IPS DF 4.7 (cell line): ENCODE data around the gene SLMAP.

Experiments
- DNase-seq: peaks from one replicate; pipeline ENCODE4 v3.0.0-alpha.2; 2013; ENCODE audit warnings: low spot score; ENCODE audit errors: extremely low read depth

SLMAP gene

DNA sequence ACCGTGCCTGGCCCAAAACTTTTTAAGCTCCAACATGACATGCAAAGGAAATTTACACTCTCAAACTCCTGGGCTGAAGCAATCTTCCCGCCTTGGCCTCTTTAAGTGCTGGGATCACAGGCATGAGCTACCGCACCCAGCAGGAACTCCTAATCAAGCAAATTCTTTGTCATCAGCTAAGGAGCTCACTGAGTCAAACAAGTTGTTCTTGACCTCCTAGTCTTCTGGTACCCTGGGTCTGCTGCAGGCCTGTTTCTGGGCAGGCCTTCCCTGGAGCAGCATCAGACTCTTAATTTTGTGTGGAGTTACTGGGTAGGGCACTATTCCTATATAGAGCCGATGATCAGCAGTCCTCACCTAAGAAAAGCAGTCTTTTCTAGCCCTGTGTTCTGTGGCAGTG is 183.7 kb downstream of the SLMAP start:
- DNase-seq, result no peak

DNA sequence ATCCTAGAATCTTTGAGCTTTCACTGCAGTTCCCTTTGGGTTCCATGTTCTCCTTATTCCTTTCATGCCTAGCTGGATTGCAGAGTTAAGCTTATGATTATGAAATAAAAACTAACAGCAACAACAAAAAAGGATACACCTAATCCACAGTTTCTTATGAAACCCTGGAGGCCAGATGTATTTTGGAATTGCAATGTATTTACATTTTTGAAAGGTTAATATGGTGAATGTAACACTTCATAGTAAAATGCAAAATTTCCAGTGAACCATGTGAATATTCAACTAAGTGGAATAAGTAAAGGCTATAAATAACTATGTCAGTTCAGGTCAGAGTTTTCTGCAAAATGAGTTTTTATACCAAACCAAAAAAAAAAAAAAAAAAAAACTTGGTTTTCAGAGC is 186.3 kb downstream of the SLMAP start:
- no peak for DNase-seq

DNA sequence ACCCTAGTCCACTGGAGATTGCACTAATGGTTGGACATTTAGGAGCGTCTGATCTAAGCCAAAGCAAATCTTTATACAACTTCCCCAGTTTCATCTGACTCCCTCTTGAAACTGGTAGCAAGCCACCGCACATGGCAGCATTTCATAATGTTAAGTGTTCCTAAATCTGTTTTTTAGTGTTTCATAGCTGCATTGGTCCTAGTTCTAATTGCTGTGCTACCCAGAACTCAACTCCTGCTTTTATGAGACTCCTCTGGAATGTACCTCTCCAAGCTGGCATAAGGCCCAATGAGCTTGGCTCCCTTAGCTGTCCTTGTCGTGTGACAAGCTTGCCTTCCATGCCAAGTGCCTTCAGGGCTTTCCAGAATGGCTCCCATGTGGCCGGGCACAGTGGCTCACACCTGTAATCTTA is 186.8 kb downstream of the SLMAP start:
- DNase-seq, result no peak

DNA sequence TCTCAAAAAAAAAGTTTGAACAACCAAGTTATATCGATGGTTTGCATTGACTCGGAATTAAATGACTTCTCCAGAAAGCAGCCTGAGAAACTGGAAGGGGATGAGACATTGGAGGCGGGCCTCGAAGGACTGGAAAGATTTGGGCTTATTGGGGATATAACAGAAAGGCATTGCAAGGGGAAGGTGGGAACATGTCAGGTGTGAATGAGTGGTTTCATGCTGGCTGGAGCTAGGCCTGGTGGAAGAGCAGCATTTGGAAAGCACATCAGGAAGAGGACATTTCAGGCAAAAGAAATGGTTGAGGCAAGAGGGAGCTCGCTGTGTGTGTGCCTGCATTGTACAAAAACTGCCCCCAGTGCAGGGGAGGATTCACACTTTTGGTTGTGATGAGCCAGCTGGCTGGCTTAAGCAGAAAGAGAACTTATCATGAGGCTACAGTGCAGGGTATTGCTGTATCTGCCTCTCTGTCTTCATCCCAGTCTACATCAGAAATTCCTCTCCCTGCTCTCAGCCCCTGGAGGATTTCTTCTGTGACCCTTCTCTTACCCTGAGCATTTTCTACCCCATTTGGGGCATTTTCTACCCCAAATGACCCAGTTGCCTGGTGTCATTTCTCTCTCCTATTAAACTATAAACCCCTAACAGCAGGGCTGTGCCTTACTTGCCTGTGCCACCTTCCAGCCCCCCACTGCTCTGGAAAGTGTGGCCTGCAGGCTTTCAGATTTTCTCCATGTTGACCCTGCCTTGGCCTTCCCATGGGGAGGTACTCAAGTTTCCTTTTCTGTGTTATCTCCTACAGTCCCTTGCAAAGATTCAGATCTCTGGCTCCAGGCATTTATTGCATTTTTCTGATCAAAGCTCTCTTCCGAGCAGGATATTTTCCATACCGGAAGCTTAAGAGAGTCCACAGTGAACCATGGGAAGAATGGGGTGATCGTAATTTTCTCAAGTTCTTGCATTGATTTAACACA is 187.7 kb downstream of the SLMAP start:
- no peak for DNase-seq

DNA sequence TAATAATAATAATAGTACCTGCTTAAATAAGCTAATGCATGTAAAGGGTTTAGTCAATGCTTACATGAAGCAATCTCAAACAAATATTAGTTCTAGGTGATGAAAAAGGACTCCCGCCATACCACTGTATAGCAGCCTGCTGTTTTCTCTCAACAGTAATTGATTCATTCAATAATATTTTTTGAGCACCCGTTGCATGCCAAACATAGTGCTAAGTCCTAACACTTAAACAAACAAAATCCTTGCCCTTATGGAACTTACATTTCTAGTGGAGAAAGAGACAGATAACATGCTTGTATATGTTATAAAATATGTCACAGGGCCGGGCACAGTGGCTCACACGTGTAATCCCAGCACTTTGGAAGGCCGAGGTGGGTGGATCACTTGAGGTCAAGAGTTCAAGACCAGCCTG is 190.9 kb downstream of the SLMAP start:
- DNase-seq, result no peak

DNA sequence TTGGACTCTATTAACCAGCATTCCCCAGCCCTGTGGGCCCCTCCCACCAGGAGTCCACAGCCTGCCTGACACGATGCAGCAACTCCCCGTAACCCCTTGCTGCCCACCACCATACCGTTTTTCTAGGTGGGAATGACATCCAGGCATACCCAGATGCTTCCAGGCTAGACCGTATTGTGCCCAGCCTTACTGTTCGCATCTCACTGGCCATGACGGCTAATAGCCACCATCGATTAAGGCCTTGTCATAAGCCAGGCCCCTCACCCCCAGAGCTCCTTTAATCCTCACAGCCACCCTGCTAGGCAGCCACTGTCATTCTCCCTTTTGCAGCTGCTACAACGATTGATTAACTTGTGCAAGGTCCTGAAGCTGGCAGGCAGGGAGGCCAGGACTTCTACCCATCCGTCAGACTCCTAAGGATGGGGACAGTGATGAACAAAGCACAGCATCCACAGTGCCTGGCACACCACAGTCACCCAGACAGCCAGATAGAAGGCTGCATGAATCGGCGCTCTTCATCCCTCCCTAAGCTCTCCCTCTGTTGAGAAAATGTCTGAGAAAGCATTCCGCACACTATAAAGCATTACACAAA is 192.1 kb downstream of the SLMAP start:
- DNase-seq, result no peak

DNA sequence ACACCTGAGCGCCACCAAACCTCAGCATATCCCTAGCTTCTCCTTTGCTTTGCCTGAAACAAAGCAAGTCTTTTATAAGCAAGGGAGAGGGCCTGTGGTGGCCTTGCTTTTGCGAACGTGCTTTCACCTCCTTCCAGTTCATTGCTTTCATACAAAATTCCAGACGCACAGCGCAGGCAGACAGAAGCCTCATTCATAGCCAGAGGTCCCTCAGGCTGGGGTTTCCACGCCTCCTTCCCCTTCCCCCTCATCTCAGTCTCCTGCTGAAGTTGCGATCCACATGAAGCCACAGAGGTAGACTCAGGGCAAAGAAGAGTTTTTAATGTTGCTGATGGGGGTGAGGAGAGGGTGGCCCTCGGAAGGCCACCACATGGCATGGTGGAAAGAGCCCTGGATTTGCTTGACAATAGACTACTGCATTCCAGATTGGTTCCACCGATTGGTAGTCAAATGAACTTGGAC is 192.7 kb downstream of the SLMAP start:
- DNase-seq, result no peak

DNA sequence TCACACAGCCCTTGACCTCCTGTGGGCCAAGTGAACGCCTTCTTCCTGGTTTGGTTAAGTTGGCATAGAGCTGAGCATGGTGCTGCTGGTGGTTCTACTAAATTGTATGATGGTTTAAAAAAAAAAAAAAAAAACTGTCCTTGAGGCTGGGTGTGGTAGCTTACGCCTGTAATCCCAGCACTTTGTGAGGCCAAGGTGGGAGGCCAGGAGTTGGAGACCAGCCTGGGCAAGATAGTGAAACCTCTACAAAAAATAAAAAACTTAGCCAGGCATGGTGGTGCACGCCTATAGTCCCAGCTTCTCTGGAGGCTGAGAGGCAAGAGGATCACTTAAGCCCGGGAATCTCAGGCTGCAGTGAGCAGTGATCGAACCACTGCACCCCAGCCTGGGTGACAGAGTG is 193.2 kb downstream of the SLMAP start:
- no peak for DNase-seq

DNA sequence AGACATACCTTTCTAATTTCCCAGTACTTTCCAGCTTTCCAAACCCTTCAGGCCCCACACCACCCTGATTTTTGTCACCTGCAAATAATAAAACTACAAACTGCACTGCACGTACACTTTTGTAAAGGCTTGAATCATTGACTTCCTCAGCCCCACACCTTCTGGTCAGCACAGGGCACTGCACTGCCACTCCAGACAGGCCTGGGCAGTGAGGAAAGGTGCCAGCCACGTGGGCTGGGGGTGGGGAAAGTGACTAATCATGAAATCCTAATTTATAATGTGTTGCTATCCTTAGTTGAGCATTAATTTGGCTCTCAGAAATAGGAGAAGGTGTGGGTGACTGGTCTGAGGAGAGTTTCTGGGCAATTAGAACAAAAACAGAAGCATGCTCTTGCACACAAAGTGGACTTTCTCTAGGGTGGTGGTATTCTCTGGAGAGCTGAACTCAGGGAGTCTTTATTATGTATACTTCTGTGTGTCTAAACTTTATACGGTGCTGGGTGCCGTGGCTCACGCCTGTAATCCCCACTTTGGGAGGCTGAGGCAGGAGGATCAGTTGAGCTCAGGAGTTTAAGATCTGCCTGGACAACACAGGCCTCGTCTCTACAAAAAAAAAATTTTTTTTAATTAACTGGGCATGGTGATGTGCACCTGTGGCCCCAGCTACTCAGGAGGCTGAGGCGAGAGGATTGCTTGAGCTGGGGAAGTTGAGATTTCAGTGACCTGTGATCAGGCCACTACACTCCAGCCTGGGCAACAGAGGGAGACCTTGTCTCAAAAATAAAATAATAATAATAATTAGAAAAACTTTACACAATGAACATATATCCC is 193.9 kb downstream of the SLMAP start:
- DNase-seq, result no peak

DNA sequence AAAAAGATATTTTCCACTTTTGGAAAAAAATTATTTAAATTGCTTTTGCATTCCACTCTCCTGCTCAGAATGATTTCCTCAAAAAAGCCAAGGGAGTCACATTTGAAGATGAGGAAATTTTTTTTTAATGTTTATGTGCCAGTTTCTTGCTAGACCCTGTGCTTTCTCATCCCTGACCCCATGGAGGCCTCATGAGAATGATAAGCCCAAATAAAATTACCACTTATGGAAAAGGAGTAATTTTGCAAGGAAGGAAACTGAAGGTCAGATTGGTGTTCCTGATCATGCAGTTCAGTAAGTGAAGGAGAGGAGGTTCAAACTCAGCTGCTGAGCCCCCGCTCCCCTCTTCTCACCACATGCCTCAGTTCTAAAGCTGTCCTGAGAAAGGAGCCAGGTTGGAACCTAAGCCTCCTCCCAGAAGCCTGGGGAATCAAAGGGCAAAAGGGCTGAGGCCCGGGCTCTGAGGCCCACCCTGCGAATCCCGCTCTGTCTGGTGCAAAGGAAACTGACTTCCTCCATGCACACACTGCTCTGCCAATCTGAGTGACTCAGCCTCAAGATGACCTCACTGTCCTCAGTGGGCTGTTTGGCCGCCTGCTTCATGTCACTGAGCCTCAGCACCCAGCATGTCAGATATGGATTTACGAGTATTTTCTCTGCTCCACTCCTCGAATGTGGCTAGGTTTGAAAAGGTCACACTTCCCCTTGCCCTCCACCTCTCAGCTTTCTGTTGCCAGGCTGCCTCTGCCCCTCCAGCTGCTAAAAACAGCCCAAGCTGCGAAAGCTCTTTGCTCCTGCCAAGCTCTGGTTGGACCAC is 195.2 kb downstream of the SLMAP start:
- no peak for DNase-seq

DNA sequence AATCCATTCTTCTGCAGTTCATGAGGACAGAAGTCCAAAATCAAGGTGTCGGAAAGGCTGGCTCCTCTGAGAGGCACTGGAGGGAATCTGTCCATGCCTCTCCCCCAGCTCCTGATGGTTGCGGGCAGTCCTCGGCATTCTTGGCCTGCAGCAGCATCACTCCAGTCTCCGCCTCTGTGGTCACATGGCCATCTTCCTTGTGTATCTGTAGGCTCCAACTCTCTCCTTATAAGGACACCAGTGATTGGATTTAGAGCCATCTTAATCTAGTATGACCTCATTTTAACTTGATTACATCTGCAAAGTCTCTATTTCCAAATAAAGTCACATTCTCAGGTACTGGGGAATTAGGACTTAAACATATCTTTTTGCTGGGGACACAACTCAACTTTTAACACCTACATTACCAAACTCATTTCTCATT is 196.1 kb downstream of the SLMAP start:
- peak; percentile 64 for DNase-seq

DNA sequence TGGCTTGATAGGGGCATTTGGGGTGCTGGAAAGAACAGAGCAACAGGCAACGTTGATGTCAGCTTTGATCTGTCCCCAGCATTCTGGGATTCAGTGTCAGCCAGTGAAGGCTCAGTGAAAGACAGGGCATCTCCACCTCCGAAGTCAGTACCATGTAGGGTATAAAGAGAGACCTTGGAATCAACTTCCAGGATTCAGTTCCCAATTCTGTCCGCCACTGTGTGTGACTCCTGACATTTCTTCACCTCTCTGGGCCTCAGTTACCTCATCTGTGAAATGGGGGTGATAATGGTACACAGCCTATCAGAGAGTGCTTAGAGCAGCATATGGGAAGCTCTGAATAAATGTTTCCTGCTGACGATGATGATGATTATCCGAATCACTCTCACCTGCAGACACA is 196.5 kb downstream of the SLMAP start:
- DNase-seq, result no peak

DNA sequence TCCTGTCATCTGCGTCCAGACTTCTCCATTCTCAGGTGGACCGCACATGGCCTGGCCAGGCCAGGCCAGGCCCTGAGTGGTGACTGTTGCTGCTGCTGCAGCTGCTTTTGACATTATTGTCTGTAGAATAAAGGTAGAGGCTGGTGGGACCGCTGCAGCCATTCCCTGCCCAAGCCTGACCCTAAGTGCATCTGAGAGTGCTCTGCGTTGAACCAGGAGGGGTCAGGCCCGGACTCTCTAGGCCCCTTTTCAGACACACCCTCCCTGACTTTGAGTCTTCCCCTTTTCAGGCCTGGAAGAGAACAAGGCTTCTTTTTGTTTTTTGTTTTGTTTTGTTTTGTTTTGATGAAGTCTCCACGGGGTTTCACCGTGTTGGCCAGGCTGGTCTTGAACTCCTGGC is 197.5 kb downstream of the SLMAP start:
- DNase-seq, result no peak

DNA sequence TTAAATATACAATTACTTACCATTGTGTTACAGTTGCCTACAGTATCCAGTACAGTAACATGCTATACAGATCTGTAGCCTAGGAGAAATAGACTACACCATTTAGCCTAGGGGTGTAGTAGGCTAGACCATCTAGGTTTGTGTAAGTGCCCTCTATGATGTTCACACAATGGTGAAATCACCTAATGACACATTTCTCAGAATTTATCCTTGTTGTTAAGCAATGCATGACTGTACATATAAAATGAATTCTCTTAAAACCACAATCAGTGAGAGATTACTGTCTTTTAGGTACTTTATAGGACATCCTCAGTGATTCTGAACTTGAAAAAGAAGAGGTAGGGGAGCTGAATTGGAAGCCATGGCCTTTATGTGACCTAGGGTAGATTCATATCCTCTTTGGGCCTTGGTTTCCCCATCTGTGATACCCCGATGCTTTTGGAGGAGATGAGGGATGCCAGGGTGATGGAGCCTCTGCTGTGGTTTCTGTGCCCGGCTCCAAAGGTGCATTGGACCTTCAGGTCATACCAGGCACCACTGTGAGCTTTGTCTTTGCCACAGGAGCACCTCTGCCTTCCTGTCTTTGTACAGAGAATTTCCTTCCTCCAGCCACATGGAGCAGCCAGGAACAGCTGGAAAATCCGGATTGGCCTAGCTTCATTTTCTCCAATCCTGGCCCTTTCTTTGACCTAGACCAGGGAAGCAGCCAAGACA is 200.2 kb downstream of the SLMAP start:
- no peak for DNase-seq

DNA sequence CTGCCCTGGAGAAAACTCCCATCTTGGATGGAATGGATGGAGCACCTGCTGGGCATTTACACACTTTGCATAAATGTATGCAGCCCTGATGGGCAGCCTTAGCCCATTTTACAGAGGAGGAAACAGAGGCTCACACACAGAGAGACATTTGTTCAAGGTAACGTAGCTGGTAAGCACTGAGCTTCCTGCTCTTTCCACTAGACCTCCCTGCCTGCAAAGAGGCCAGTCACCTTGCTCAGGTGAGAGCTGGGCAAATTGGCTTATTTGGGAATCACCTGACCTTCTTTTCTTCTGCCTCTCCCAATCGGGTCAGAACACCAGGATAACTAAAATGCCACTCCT is 200.7 kb downstream of the SLMAP start:
- DNase-seq, result no peak

DNA sequence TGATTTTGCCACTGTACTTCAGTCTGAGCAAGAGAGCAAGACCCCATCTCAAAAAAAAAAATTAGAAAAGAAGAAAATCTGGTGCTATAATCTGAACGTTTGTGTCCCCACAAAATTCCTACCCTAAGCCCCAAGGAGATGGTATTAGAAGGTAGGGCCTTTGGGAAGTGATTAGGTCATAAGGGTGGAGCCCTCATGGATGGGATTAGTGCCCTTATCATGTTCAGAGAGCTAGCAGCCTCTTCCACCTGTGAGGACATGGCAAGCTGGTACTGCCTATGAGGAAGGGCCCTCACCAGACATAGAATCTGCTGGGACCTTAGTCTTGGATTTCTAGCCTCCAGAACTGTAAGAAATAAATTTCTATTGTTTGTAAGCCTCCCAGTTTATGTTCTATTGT is 201.7 kb downstream of the SLMAP start:
- no peak for DNase-seq

DNA sequence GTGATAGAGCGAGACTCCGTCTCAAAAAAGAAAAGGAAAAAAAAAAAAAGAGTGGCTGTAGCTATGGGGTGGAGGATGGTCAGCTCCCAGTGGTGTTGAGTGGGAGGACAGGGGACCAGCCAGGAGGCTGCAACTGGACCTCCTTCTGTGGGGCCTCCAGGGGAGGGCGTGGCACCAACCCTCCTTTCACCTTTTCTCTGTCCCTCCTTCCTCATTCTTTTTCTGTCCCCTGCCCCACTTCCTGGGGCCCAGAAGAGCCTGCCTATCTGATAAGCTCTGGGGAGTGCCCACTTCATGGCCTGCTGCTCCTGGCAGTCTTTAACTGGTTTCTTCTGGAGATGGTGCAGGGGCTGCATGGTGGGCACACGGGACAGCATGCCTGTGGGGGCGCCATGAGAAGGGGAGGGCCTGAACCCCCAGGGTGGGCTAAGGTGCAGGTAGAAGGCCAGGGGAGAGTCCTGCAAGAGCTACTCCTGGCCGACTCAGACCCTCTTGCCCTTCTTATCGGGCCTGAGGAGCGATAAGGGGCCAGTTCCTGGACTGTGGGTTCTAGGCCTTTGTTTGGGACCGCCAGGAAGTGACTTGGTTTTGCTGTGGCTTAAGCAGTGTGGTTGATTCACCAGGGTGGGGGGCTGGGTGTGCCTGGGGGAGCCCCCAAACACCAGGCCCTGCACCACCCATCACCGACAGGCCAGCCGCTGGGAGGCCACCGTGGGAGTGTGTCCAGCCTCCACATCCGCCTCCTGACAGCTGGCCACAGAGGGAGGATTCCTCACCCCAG is 202.7 kb downstream of the SLMAP start:
- DNase-seq, result no peak

DNA sequence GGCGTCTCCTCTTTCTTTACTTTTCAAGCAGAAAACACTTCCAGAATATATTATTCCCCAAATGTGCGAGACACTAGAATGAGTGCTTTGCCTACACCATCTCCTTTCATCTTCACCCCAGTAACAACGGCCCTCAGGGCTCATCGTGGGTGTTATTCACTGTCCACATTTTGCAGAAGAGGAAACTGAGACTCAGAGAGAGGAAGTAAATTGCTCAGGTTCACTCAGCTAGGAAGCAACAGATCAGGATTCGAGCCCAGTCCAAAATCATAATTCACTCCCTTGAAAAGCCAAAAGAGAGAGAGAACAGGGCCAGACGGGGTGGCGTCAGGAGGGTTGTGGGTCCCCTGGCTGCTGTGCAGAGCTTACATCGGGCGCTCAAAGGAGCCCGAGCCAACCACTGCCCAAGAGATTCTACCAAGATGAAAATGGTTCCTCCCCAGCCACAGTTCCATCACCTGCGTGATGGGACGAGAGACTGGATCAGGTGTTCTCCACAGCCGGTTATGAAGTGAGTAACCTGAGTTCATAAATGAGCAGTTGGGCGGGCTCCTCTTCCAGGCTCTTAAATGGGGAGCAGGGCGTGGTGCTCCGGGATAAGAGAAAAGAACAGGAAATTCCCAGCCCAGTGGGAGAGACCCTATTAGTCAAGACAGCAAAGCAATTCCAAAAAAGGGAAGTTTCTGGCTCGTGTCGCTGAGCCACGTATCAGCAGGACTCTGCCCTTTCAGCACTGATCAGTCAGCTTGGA is 203.5 kb downstream of the SLMAP start:
- no peak for DNase-seq

DNA sequence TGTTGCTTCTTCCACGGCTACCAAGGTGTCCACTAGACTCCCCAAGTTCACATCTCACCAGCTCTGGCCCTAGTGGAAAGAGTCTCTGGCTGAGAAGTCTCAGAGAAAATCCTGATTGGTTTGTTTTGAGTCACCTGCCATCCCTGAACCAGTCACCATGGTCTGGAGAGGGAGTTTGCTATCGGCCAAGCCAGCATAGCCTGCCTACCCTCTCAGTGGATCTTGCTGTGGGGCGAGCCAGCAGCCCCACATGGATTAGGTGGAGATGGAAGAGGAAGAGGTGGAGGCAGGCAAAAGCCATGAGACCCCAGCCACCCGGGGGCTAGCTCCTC is 204.0 kb downstream of the SLMAP start:
- DNase-seq, result no peak
